Naive B cell (primary cell): ENCODE data around the gene GPT2. TPM values are rescaled to one million over a fixed set of nuclear protein-coding genes. Genes with fewer than 3 reads are reported as not detected.
"Not testable (repeated sequence)": the region's sequence is repeated elsewhere in the genome, so short reads cannot be mapped to it uniquely, and the experiment has no call there.

ENCODE experiments used
- ATAC-seq, 2 donors: fragments of 150-1000 bp; cut with Tn5 transposase; 2 replicates each; pipeline ENCODE4 v1.10.0; 2021; ENCODE audit warnings: low read depth in 2 of 2, mild to moderate bottlenecking in 2 of 2, moderate library complexity in 2 of 2
- DNase-seq: peaks from one replicate; pipeline ENCODE4 v3.0.0; 2022
- H3K27ac Mint-ChIP-seq, 6 donors: one replicate each; pipeline ENCODE4 v1.8.0; 2020 to 2022; ENCODE audit warnings: mild to moderate bottlenecking in 6 of 6, mixed read lengths in 6 of 6, moderate library complexity in 5 of 6, inconsistent platforms in 2 of 6
- H3K27me3 Mint-ChIP-seq, 3 donors: one replicate each; pipeline ENCODE4 v1.8.0; 2021 to 2022; ENCODE audit warnings: mixed read lengths in 3 of 3, mild to moderate bottlenecking in 1 of 3
- H3K36me3 Mint-ChIP-seq, 2 donors: one replicate each; pipeline ENCODE4 v1.8.0; 2020 to 2022; ENCODE audit warnings: mixed read lengths in 2 of 2, inconsistent platforms in 1 of 2, mild to moderate bottlenecking in 1 of 2
- H3K4me1 Mint-ChIP-seq, 3 donors: one replicate each; pipeline ENCODE4 v1.8.0; 2020 to 2022; ENCODE audit warnings: mixed read lengths in 3 of 3, inconsistent platforms in 1 of 3, mild to moderate bottlenecking in 1 of 3, moderate library complexity in 1 of 3
- H3K4me3 Mint-ChIP-seq, 8 donors: one replicate each; pipeline ENCODE4 v1.8.0; 2020 to 2022; ENCODE audit warnings: mild to moderate bottlenecking in 8 of 8, mixed read lengths in 8 of 8, moderate library complexity in 8 of 8, inconsistent platforms in 2 of 8
- H3K9me3 Mint-ChIP-seq, 7 donors: one replicate each; pipeline ENCODE4 v1.8.0; 2020 to 2022; ENCODE audit warnings: mixed read lengths in 7 of 7, mild to moderate bottlenecking in 5 of 7, inconsistent platforms in 2 of 7, moderate library complexity in 1 of 7
- polyA plus RNA-seq, 6 donors: library from polyadenylated mRNA; unstranded; fragments of 300-500 nt; fragmentation: Illumina TruSeq; gene quantifications; one replicate each; pipeline ENCODE4 v1.2.3, GENCODE V29; 2021; ENCODE audit warnings: low read depth in 6 of 6

The GPT2 gene
- polyA plus RNA-seq, 6 donors from 2014 or later: 1.4 to 3.5 (median 1.8) TPM

DNA sequence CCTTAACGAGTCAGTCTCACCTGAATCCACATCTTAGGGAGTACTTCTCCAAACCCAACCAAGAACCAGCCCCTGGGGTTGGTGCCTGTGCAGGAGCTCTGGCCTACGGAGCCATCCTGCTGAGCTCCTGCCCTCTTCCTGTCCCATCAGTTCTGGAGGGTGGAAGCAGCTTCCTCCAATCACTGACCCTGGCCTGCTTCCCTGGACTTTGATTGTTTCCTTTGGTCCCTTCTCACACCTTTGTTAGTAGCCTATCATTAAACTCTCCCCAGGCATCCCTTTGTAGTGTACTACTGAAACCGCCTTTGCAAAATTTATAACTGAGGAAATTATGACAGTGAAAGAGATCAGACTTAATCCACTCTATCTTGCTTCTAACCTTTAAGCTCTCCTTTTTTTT is 32.0 kb upstream of the GPT2 start:
- Mint-ChIP-seq H3K36me3 (no peaks in the 10 kb centered on the region), H3K4me3 (peak overlapping the region in 1 of 8 donors; percentile 43), H3K27me3 (peaks cover 0 to 7% (median 6%) of the 10 kb centered on the region in 3 donors), H3K9me3 (no peaks in the 10 kb centered on the region), H3K4me1 (peaks cover 0 to 11% (median 3%) of the 10 kb centered on the region in 3 donors), H3K27ac (peak overlapping the region in 2 of 6 donors; percentile 64 to 76)
- DNase-seq (no peak), ATAC-seq (no peak)

DNA sequence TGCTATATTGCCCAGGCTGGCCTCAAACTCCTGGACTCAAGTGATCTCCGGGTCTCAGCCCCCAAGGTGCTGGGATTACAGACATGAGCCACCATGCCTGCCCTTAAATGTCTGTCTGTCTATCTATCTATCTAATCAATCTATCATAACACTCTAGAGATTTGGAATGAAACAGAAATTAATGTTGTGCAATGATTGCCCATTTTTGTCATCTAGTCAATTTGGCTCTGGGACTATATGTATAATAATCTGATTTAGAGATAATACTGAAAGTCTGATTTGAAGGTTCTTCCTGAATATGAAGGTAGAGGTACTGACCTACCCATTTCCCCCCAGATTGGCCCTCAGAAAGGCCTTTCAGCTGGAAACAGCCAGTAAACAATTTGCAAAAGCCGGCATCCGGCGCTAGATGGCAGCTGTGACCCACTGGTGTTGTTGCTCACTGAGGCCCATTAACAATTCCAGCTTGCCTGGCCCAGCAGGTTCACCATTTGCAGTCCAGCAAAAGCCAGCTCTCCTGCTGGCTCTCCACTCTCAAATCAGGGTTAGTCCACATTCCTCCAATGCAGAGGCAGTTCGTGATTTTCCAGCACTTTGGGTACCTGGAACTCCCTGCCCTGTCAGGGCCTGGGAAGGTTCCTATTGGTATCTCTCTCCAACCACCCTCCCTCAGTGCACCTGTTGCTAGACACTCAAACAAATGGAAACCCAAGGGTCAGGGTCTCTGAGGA is 30.3 kb upstream of the GPT2 start:
- no peak overlapping the region for H3K27ac Mint-ChIP-seq
- H3K9me3 Mint-ChIP-seq: no peaks in the 10 kb centered on the region
- ATAC-seq (peak; percentile 52 to 69), DNase-seq (peak; percentile 42)
- H3K4me1 Mint-ChIP-seq: peaks cover 0 to 11% (median 3%) of the 10 kb centered on the region in 3 donors
- H3K27me3 Mint-ChIP-seq: peaks cover 0 to 4% (median 0%) of the 10 kb centered on the region in 3 donors
- H3K36me3 Mint-ChIP-seq: no peaks in the 10 kb centered on the region
- no peak overlapping the region for H3K4me3 Mint-ChIP-seq

GRCh38 chr16:46854846-46855245 is 29.3 kb upstream of the GPT2 start:
- H3K27ac Mint-ChIP-seq: no peak overlapping the region
- DNase-seq (no peak), ATAC-seq (no peak)
- H3K4me1 Mint-ChIP-seq: peaks cover 0 to 11% (median 3%) of the 10 kb centered on the region in 3 donors
- no peak overlapping the region for H3K4me3 Mint-ChIP-seq
- H3K27me3 Mint-ChIP-seq: peaks cover 0 to 4% (median 0%) of the 10 kb centered on the region in 3 donors
- no peaks in the 10 kb centered on the region for H3K36me3 Mint-ChIP-seq
- no peaks in the 10 kb centered on the region for H3K9me3 Mint-ChIP-seq

DNA sequence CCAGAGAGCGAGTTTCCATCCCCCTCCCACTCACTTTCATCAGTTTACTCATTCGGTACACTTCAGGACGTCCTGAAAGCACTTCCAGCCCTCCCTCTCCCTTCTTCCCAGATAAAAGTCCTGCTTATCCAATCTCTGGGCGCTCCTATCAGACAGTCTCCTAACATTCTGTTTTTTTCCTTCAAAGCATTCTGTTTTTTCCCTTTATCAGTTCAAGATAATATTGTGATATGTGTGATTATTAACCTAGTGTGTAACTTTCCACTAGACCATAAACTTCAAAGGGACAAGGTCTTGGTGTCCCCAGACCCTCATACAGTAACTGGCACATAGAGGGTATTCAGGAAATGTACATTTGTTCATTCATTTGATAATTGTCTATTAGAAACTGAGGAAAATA is 28.8 kb upstream of the GPT2 start:
- Mint-ChIP-seq H3K4me1 (peaks cover 0 to 11% (median 3%) of the 10 kb centered on the region in 3 donors), H3K36me3 (no peaks in the 10 kb centered on the region), H3K4me3 (no peak overlapping the region), H3K27me3 (peaks cover 0 to 4% (median 0%) of the 10 kb centered on the region in 3 donors), H3K9me3 (no peaks in the 10 kb centered on the region), H3K27ac (no peak overlapping the region)
- no peak for ATAC-seq
- DNase-seq: no peak

GRCh38 chr16:46857368-46857945 is 26.7 kb upstream of the GPT2 start:
- no peak overlapping the region for H3K4me3 Mint-ChIP-seq
- peaks cover 0 to 6% (median 3%) of the 10 kb centered on the region in 3 donors for H3K4me1 Mint-ChIP-seq
- no peaks in the 10 kb centered on the region for H3K9me3 Mint-ChIP-seq
- DNase-seq: no peak
- H3K36me3 Mint-ChIP-seq: no peaks in the 10 kb centered on the region
- peak in 1 of 2 donors; percentile 40 for ATAC-seq
- no peaks in the 10 kb centered on the region for H3K27me3 Mint-ChIP-seq
- no peak overlapping the region for H3K27ac Mint-ChIP-seq

GRCh38 chr16:46858151-46858550 is 26.0 kb upstream of the GPT2 start:
- Mint-ChIP-seq H3K27me3 (no peaks in the 10 kb centered on the region), H3K36me3 (no peaks in the 10 kb centered on the region), H3K4me3 (no peak overlapping the region), H3K27ac (peak overlapping the region in 1 of 6 donors; percentile 31), H3K4me1 (peaks cover 0 to 6% (median 3%) of the 10 kb centered on the region in 3 donors), H3K9me3 (peaks cover 0 to 2% (median 0%) of the 10 kb centered on the region in 7 donors)
- no peak for ATAC-seq
- DNase-seq: no peak

DNA sequence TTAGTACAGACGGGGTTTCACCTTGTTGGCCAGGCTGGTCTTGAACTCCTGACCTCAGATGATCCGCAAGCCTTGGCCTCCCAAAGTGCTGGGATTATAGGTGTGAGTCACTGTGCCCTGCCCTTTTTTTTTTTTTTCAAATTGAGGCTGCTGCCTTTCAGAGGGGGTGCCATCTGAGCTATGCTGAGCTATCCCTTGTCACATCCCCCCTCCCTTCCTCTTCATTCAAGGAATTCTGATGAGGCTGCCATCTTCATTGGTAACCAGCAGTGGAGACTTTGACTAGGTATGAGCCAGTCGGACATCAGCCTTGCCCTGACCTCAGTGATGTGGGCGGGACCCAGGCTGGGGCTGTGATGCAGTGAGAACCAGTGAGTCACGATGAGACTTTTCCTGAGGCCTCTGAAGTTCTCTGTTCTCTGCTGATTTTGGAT is 24.4 kb upstream of the GPT2 start:
- no peak for DNase-seq
- no peak for ATAC-seq
- H3K27me3 Mint-ChIP-seq: no peaks in the 10 kb centered on the region

GRCh38 chr16:46862555-46863447 is 21.4 kb upstream of the GPT2 start:
- H3K4me1 Mint-ChIP-seq: peaks cover 0 to 9% (median 6%) of the 10 kb centered on the region in 3 donors
- H3K9me3 Mint-ChIP-seq: peaks cover 0 to 3% (median 0%) of the 10 kb centered on the region in 7 donors
- no peaks in the 10 kb centered on the region for H3K36me3 Mint-ChIP-seq
- DNase-seq (no peak), ATAC-seq (no peak)
- no peak overlapping the region for H3K4me3 Mint-ChIP-seq
- peaks cover 0 to 3% (median 0%) of the 10 kb centered on the region in 3 donors for H3K27me3 Mint-ChIP-seq
- H3K27ac Mint-ChIP-seq: peak overlapping the region in 3 of 6 donors; percentile 60 to 89 (median 82)

More for the DNA sequence above, 24.4 kb upstream of the GPT2 start:
- no peak overlapping the region for H3K4me3 Mint-ChIP-seq
- peaks cover 0 to 2% (median 0%) of the 10 kb centered on the region in 7 donors for H3K9me3 Mint-ChIP-seq
- no peaks in the 10 kb centered on the region for H3K36me3 Mint-ChIP-seq
- no peak overlapping the region for H3K27ac Mint-ChIP-seq
- H3K4me1 Mint-ChIP-seq: peaks cover 0 to 8% (median 6%) of the 10 kb centered on the region in 3 donors

- no peak for DNase-seq
- H3K27me3 Mint-ChIP-seq: peaks cover 0 to 11% (median 7%) of the 10 kb centered on the region in 3 donors
- no peak overlapping the region for H3K27ac Mint-ChIP-seq
- no peaks in the 10 kb centered on the region for H3K36me3 Mint-ChIP-seq
- peaks cover 0 to 3% (median 0%) of the 10 kb centered on the region in 7 donors for H3K9me3 Mint-ChIP-seq
- ATAC-seq: no peak
- no peak overlapping the region for H3K4me3 Mint-ChIP-seq
- peaks cover 0 to 9% (median 6%) of the 10 kb centered on the region in 3 donors for H3K4me1 Mint-ChIP-seq
Measured at GRCh38 chr16:46866286-46866685, 17.9 kb upstream of the GPT2 start.

DNA sequence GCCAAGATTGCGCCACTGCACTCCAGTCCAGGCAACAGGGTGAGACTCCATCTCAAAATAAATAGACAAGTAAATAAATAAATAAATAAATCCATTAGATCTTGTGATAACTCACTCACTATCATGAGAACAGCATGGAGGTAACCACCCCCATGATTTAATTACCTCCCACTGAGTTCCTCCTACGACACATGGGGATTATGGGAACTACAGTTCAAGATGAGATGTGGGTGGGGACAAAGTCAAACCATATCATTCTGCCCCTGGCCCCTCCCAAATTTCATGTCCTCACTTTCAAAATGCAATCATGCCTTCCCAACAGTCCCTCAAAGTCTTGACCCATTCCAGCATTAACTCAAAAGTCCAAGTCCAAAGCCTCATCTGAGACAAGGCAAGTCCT is 16.7 kb upstream of the GPT2 start:
- H3K27me3 Mint-ChIP-seq: peaks cover 0 to 11% (median 7%) of the 10 kb centered on the region in 3 donors
- H3K4me1 Mint-ChIP-seq, ATAC-seq, H3K27ac Mint-ChIP-seq, H3K36me3 Mint-ChIP-seq, H3K4me3 Mint-ChIP-seq, DNase-seq, H3K9me3 Mint-ChIP-seq: not testable (repeated sequence)

GRCh38 chr16:46868891-46869290 is 15.3 kb upstream of the GPT2 start:
- H3K27me3 Mint-ChIP-seq: peaks cover 0 to 11% (median 7%) of the 10 kb centered on the region in 3 donors
- ATAC-seq, H3K27ac Mint-ChIP-seq, H3K4me3 Mint-ChIP-seq, H3K9me3 Mint-ChIP-seq, H3K36me3 Mint-ChIP-seq, DNase-seq, H3K4me1 Mint-ChIP-seq: not testable (repeated sequence)

- no peaks in the 10 kb centered on the region for H3K36me3 Mint-ChIP-seq
- no peak overlapping the region for H3K4me3 Mint-ChIP-seq
- H3K27me3 Mint-ChIP-seq: peaks cover 0 to 11% (median 7%) of the 10 kb centered on the region in 3 donors
- H3K4me1 Mint-ChIP-seq: no peaks in the 10 kb centered on the region
- DNase-seq (no peak), ATAC-seq (no peak)
- peaks cover 0 to 3% (median 0%) of the 10 kb centered on the region in 7 donors for H3K9me3 Mint-ChIP-seq
- H3K27ac Mint-ChIP-seq: no peak overlapping the region
Measured at GRCh38 chr16:46871597-46871996, 12.6 kb upstream of the GPT2 start.

DNA sequence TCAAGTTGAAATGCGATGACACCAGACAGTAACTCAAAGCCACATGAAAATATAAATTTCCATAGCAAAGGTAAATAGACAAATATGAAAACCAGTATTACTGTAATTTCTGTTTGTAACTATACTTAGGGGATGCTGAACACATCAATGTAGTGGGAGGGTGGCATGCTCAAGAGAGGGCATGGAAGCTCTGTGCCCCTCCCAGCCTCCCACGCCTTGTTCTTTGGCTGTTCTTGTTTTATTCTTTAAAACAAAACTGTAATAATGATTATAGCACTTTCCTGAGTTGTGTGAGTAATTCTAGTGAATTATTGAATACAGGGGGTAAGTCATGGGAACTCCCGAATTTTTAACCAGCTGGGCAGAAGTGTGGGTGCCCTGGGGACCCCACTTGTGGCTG is 11.0 kb upstream of the GPT2 start:
- Mint-ChIP-seq H3K4me1 (no peaks in the 10 kb centered on the region), H3K36me3 (no peaks in the 10 kb centered on the region), H3K27me3 (peaks cover 0 to 7% (median 6%) of the 10 kb centered on the region in 3 donors), H3K9me3 (no peaks in the 10 kb centered on the region), H3K4me3 (no peak overlapping the region), H3K27ac (no peak overlapping the region)
- DNase-seq (no peak), ATAC-seq (no peak)
